Loucy (cell line): Measurements from ENCODE around the gene ADAMTS6.

ENCODE experiments used
- H2AFZ ChIP-seq: fragments of 200-600 bp; sonication (generic); 2 replicates; pipeline ENCODE4 v1.6.0; 2016; ENCODE audit warnings: antibody characterized with exemption, mild to moderate bottlenecking, low read length, moderate library complexity
- H3F3A ChIP-seq: fragments of 200-600 bp; 2 replicates; pipeline ENCODE4 v1.6.0; 2016; ENCODE audit warnings: antibody characterized with exemption, low read depth, mild to moderate bottlenecking
- H3K27me3 ChIP-seq: fragments of 200-600 bp; sonication (generic); 2 replicates; pipeline ENCODE4 v1.6.1; 2014; ENCODE audit warnings: low read length, mild to moderate bottlenecking; ENCODE audit not compliant: insufficient read depth, poor library complexity, severe bottlenecking
- H3K36me3 ChIP-seq: fragments of 200-600 bp; sonication (generic); 2 replicates; pipeline ENCODE4 v1.6.1; 2016; ENCODE audit warnings: low read length; ENCODE audit not compliant: insufficient read depth
- H3K4me1 ChIP-seq: fragments of 200-600 bp; sonication (generic); 2 replicates; pipeline ENCODE4 v1.5.1; 2014; ENCODE audit warnings: low read length, mild to moderate bottlenecking; ENCODE audit not compliant: insufficient read depth, poor library complexity, severe bottlenecking
- H3K4me2 ChIP-seq: fragments of 200-600 bp; sonication (generic); 2 replicates; pipeline ENCODE4 v1.6.0; 2014; ENCODE audit warnings: antibody characterized with exemption, low read length, low read depth, mild to moderate bottlenecking; ENCODE audit not compliant: poor library complexity, severe bottlenecking
- H3K4me3 ChIP-seq: fragments of 200-600 bp; sonication (generic); 2 replicates; pipeline ENCODE4 v1.5.1; 2014; ENCODE audit warnings: low read length, mild to moderate bottlenecking, mixed read lengths; ENCODE audit not compliant: poor library complexity, severe bottlenecking
- H3K79me2 ChIP-seq: fragments of 200-600 bp; sonication (generic); 2 replicates; pipeline ENCODE4 v1.6.1; 2014; ENCODE audit warnings: low read length; ENCODE audit not compliant: insufficient read depth
- H3K9ac ChIP-seq: fragments of 200-600 bp; sonication (generic); 2 replicates; pipeline ENCODE4 v1.6.0; 2014; ENCODE audit warnings: mild to moderate bottlenecking, low read depth, low read length, moderate library complexity; ENCODE audit not compliant: poor library complexity, severe bottlenecking
- H3K9me2 ChIP-seq: fragments of 200-600 bp; sonication (generic); replicated peaks from 2 replicates; pipeline ENCODE4 v1.6.1; 2016; ENCODE audit warnings: low read depth, low read length, mixed read lengths
- H3K9me3 ChIP-seq: fragments of 200-600 bp; sonication (generic); 2 replicates; pipeline ENCODE4 v1.6.1; 2014; ENCODE audit warnings: mild to moderate bottlenecking, antibody characterized with exemption, low read length, low read depth; ENCODE audit not compliant: insufficient read depth
- H4K20me1 ChIP-seq: fragments of 200-600 bp; sonication (generic); 2 replicates; pipeline ENCODE4 v1.6.0; 2014; ENCODE audit warnings: antibody characterized with exemption, low read length, mild to moderate bottlenecking; ENCODE audit not compliant: insufficient read depth, poor library complexity, severe bottlenecking
- EZH2phosphoT487 ChIP-seq: fragments of 200-600 bp; IDR thresholded peaks from 2 replicates; pipeline ENCODE4 v1.6.1; 2018; ENCODE audit warnings: antibody characterized with exemption, mild to moderate bottlenecking, moderate library complexity, borderline replicate concordance
- TF ChIP-seq, protein P1 (sequence below): fragments of 200-600 bp; sonication (generic); conservative IDR thresholded peaks from 2 replicates; pipeline ENCODE4 v1.5.1; 2014; ENCODE audit warnings: mild to moderate bottlenecking, antibody characterized with exemption, low read length

ADAMTS6 gene

DNA sequence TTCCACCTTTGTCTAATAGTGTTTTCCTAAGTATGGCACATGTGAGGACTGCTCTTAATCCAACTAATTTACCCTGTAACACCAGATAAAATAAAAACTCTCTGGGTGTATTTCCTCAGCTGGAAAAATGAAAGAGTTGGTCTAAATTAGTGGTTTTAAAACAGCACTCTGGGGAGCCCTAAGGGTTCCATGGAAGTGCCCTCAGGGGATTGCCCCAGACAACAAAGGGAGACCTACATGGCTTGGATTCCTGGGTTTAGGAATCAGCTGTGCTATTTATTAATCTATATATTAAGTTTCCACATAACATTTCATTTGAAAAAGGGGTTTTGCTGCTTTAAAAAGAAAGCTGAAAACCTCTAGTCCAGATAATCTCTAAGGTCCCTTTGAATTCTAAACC lies 20.2 kb downstream of the ADAMTS6 start:
- no peaks in the 10 kb centered on the region for H3K36me3 ChIP-seq
- no peak for TF ChIP-seq EZH2phosphoT487
- TF ChIP-seq, protein P1, sequence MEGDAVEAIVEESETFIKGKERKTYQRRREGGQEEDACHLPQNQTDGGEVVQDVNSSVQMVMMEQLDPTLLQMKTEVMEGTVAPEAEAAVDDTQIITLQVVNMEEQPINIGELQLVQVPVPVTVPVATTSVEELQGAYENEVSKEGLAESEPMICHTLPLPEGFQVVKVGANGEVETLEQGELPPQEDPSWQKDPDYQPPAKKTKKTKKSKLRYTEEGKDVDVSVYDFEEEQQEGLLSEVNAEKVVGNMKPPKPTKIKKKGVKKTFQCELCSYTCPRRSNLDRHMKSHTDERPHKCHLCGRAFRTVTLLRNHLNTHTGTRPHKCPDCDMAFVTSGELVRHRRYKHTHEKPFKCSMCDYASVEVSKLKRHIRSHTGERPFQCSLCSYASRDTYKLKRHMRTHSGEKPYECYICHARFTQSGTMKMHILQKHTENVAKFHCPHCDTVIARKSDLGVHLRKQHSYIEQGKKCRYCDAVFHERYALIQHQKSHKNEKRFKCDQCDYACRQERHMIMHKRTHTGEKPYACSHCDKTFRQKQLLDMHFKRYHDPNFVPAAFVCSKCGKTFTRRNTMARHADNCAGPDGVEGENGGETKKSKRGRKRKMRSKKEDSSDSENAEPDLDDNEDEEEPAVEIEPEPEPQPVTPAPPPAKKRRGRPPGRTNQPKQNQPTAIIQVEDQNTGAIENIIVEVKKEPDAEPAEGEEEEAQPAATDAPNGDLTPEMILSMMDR = no peak
- no peak overlapping the region for H3K4me2 ChIP-seq
- H3K9me3 ChIP-seq = no peaks in the 10 kb centered on the region
- H3K4me3 ChIP-seq = no peak overlapping the region
- no peaks in the 10 kb centered on the region for H3K4me1 ChIP-seq
- no peaks in the 10 kb centered on the region for H3K9me2 ChIP-seq
- no peak overlapping the region for H3K9ac ChIP-seq
- H3K79me2 ChIP-seq = no peaks in the 10 kb centered on the region
- no peaks in the 10 kb centered on the region for H4K20me1 ChIP-seq
- no peaks in the 10 kb centered on the region for H3F3A ChIP-seq
- no peaks in the 10 kb centered on the region for H3K27me3 ChIP-seq
- H2AFZ ChIP-seq = no peak overlapping the region

DNA sequence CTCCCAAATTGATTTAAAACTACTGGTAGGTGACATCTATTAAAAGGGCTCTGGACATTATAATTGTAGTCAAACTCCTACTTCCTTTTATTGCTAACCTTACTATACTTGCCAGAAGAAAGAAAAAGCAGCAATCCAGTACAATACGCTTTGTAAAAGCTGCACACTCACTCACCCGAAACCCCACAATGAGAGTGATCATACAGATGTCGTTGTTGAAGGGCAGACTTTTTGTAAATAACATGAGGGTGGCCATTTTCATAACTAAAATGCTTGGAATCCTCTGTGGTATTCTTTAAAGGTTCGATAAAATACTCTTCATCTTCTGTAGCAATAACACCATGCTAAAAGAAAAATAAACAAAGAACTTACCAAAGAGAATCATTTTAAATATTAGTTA lies 21.7 kb downstream of the ADAMTS6 start:
- H3K79me2 ChIP-seq = no peaks in the 10 kb centered on the region
- H3K27me3 ChIP-seq = no peaks in the 10 kb centered on the region
- H3K9ac ChIP-seq = no peak overlapping the region
- H3K36me3 ChIP-seq = no peaks in the 10 kb centered on the region
- no peak overlapping the region for H2AFZ ChIP-seq
- no peak overlapping the region for H3K4me2 ChIP-seq
- no peaks in the 10 kb centered on the region for H3K4me1 ChIP-seq
- no peaks in the 10 kb centered on the region for H3K9me2 ChIP-seq
- no peak overlapping the region for H3K4me3 ChIP-seq
- H3F3A ChIP-seq = no peaks in the 10 kb centered on the region
- no peaks in the 10 kb centered on the region for H4K20me1 ChIP-seq
- H3K9me3 ChIP-seq = no peaks in the 10 kb centered on the region
- TF ChIP-seq EZH2phosphoT487 = no peak
- TF ChIP-seq, protein P1 = no peak

DNA sequence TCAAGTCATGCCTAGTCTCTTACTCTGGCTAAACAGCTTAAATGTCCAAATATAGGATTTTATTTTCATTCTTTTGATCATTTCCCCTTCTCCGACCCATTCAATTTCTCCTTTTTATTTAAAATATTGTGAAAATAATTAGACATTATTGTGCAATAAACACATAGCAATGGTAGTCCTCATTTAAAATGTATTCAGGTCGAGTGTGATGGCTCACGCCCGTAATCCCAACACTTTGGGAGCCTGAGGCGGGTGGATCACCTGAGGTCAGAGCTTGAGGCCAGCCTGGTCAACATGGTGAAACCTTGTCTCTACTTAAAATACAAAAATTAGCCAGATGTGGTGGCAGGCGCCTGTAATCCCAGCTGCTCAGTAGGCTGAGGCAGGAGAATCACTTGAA lies 26.7 kb downstream of the ADAMTS6 start:
- no peak overlapping the region for H2AFZ ChIP-seq
- H3K79me2 ChIP-seq = no peaks in the 10 kb centered on the region
- H3K4me2 ChIP-seq = no peak overlapping the region
- no peaks in the 10 kb centered on the region for H3F3A ChIP-seq
- no peaks in the 10 kb centered on the region for H4K20me1 ChIP-seq
- no peaks in the 10 kb centered on the region for H3K36me3 ChIP-seq
- no peak for TF ChIP-seq EZH2phosphoT487
- TF ChIP-seq, protein P1 = no peak
- H3K9me3 ChIP-seq = no peaks in the 10 kb centered on the region
- H3K4me3 ChIP-seq = no peak overlapping the region
- H3K9ac ChIP-seq = no peak overlapping the region
- no peaks in the 10 kb centered on the region for H3K27me3 ChIP-seq
- H3K4me1 ChIP-seq = no peaks in the 10 kb centered on the region
- no peaks in the 10 kb centered on the region for H3K9me2 ChIP-seq
